Endodermal cell (in vitro differentiated cells): ENCODE results near the gene CCNG1. TPM values are rescaled to one million over a fixed set of nuclear protein-coding genes. Genes with fewer than 3 reads are reported as not detected.
A peak's percentile ranks its signal among the peaks of the same experiment; 100 is the strongest.

ENCODE experiments used
- DNase-seq: peaks from one replicate; pipeline ENCODE4 v3.0.0-alpha.2; 2017
- H3K27ac ChIP-seq: 2 replicates; pipeline ENCODE4 v1.5.1; 2013; ENCODE audit warnings: mild to moderate bottlenecking, low read depth, low read length, moderate library complexity
- H3K27me3 ChIP-seq: 2 replicates; pipeline ENCODE4 v1.6.1; 2013; ENCODE audit warnings: mild to moderate bottlenecking, low read length, moderate library complexity; ENCODE audit not compliant: insufficient read depth, control insufficient read depth, poor library complexity, severe bottlenecking
- H3K36me3 ChIP-seq: 2 replicates; pipeline ENCODE4 v1.7.0; 2013; ENCODE audit warnings: mild to moderate bottlenecking, low read length, moderate library complexity; ENCODE audit not compliant: control insufficient read depth, insufficient read depth
- H3K4me1 ChIP-seq: one replicate; pipeline ENCODE4 v1.7.0; 2013; ENCODE audit warnings: low read length; ENCODE audit not compliant: control insufficient read depth, insufficient read depth
- H3K4me3 ChIP-seq: 2 replicates; pipeline ENCODE4 v1.5.1; 2013; ENCODE audit warnings: mild to moderate bottlenecking, low read length, moderate library complexity
- H3K9ac ChIP-seq: 2 replicates; pipeline ENCODE4 v1.6.1; 2013; ENCODE audit warnings: mild to moderate bottlenecking, low read length, moderate library complexity; ENCODE audit not compliant: poor library complexity, severe bottlenecking; ENCODE audit errors: extremely low read depth
- H3K9me3 ChIP-seq: 2 replicates; pipeline ENCODE4 v1.6.1; 2013; ENCODE audit warnings: mild to moderate bottlenecking, low read length, moderate library complexity; ENCODE audit not compliant: control insufficient read depth
- H3K27ac Mint-ChIP-seq: 2 replicates; pipeline ENCODE4 v1.8.0; 2020; ENCODE audit warnings: mixed read lengths
- H3K27me3 Mint-ChIP-seq: 2 replicates; pipeline ENCODE4 v1.8.0; 2021; ENCODE audit warnings: mild to moderate bottlenecking, mixed read lengths; ENCODE audit not compliant: insufficient read depth
- H3K36me3 Mint-ChIP-seq: 2 replicates; pipeline ENCODE4 v1.8.0; 2020; ENCODE audit warnings: low read depth, mixed read lengths
- H3K4me1 Mint-ChIP-seq: 2 replicates; pipeline ENCODE4 v1.8.0; 2020; ENCODE audit warnings: mixed read lengths
- H3K4me3 Mint-ChIP-seq: 2 replicates; pipeline ENCODE4 v1.8.0; 2020; ENCODE audit warnings: mild to moderate bottlenecking, moderate library complexity, mixed read lengths
- H3K9me3 Mint-ChIP-seq: 2 replicates; pipeline ENCODE4 v1.8.0; 2020; ENCODE audit warnings: mild to moderate bottlenecking, mixed read lengths
- CTCF ChIP-seq: fragments of 200-600 bp; sonication (generic); conservative IDR thresholded peaks from 2 replicates; pipeline ENCODE4 v1.5.0; 2021; ENCODE audit warnings: antibody characterized with exemption, mild to moderate bottlenecking
- WGBS, 2 experiments: methylation state at CpG; one replicate each; pipeline versions ENCODE4 v1.1.5 to v1.1.7; 2013; ENCODE audit warnings: missing lambda C conversion rate in 2 of 2, mixed read lengths in 1 of 2; ENCODE audit not compliant: insufficient coverage in 1 of 2, insufficient read length in 1 of 2; 5-methylcytosine and 5-hydroxymethylcytosine counted together
- total RNA-seq, 2 donors: library from RNA; stranded (reverse); fragmentation: NEBNext Ultra II Directional in 1 of 2; extraction: Animal tissue kit (Norgen Biotek cat#: 25700) in 1 of 2; gene quantifications; 2 replicates in 1 of 2; 3 replicates in 1 of 2; pipeline ENCODE4 v1.2.1, GENCODE V29; 2021

Gene CCNG1
- total RNA-seq, 2 donors from 2014 or later, result 542 to 622 TPM

GRCh38 chr5:163439092-163439425 is 1.7 kb downstream of the CCNG1 start:
- H3K27me3 Mint-ChIP-seq, result no peaks in the 10 kb centered on the region
- peak overlapping the region; percentile 100 for H3K4me3 ChIP-seq
- H3K4me1 Mint-ChIP-seq, result peaks cover 27% of the 10 kb centered on the region
- WGBS, 2 experiments, result 40 to 41% methylated on average over 1 to 2 of the region's 2 CpGs
- TF ChIP-seq CTCF, result no peak
- peak overlapping the region; percentile 96 for H3K4me3 Mint-ChIP-seq
- peaks cover 58% of the 10 kb centered on the region for H3K36me3 Mint-ChIP-seq
- H3K27ac Mint-ChIP-seq, result peak overlapping the region; percentile 94
- peaks cover 8% of the 10 kb centered on the region for H3K4me1 ChIP-seq
- peak overlapping the region; percentile 98 for H3K9ac ChIP-seq
- no peak overlapping the region for H3K27ac ChIP-seq
- no peaks in the 10 kb centered on the region for H3K27me3 ChIP-seq
- no peak for DNase-seq
- no peaks in the 10 kb centered on the region for H3K9me3 ChIP-seq
- H3K36me3 ChIP-seq, result peaks cover 60% of the 10 kb centered on the region
- H3K9me3 Mint-ChIP-seq, result no peaks in the 10 kb centered on the region

- Mint-ChIP-seq H3K27ac (peak overlapping the region; percentile 66), H3K4me3 (peak overlapping the region; percentile 96), H3K4me1 (peaks cover 20% of the 10 kb centered on the region), H3K27me3 (no peaks in the 10 kb centered on the region), H3K36me3 (peaks cover 75% of the 10 kb centered on the region), H3K9me3 (no peaks in the 10 kb centered on the region)
- no peak for TF ChIP-seq CTCF
- WGBS, 2 experiments, result 92% methylated on average over 3 of the region's 3 CpGs; no CpG with 5 or more reads in 1 of the 2 experiments
- Histone ChIP-seq H3K27ac (no peak overlapping the region), H3K36me3 (peaks cover 79% of the 10 kb centered on the region), H3K9ac (peak overlapping the region; percentile 98), H3K27me3 (no peaks in the 10 kb centered on the region), H3K4me3 (peak overlapping the region; percentile 100), H3K9me3 (no peaks in the 10 kb centered on the region), H3K4me1 (peaks cover 2% of the 10 kb centered on the region)
- no peak for DNase-seq
These were observed 3.6 kb downstream of the CCNG1 start for GRCh38 chr5:163440954-163441353.

GRCh38 chr5:163444526-163444925 is 7.1 kb downstream of the CCNG1 start:
- no peak overlapping the region for H3K4me3 ChIP-seq
- no peak for DNase-seq
- H3K4me1 Mint-ChIP-seq, result peaks cover 11% of the 10 kb centered on the region
- no peaks in the 10 kb centered on the region for H3K27me3 ChIP-seq
- no peak for TF ChIP-seq CTCF
- no peak overlapping the region for H3K27ac Mint-ChIP-seq
- H3K36me3 ChIP-seq, result peaks cover 94% of the 10 kb centered on the region
- H3K4me1 ChIP-seq, result peaks cover 2% of the 10 kb centered on the region
- peaks cover 91% of the 10 kb centered on the region for H3K36me3 Mint-ChIP-seq
- no peak overlapping the region for H3K4me3 Mint-ChIP-seq
- H3K9me3 Mint-ChIP-seq, result no peaks in the 10 kb centered on the region
- H3K9ac ChIP-seq, result no peak overlapping the region
- no peaks in the 10 kb centered on the region for H3K9me3 ChIP-seq
- 95% methylated on average over 1 of the region's 1 CpG; no CpG with 5 or more reads in 1 of the 2 experiments for WGBS, 2 experiments
- H3K27ac ChIP-seq, result no peak overlapping the region
- H3K27me3 Mint-ChIP-seq, result no peaks in the 10 kb centered on the region
